ENCODE data around the gene SV2A. TPM values are rescaled to one million over a fixed set of nuclear protein-coding genes. Genes with fewer than 3 reads are reported as not detected.

The SV2A gene
- total and polyA plus RNA-seq, 5 donors from 2014 or later: 0.91 to 3.3 (median 1.6) TPM

GRCh38 chr1:149928401-149928724, 10.7 kb upstream of the SV2A start:
- H3K27me3 Mint-ChIP-seq: peaks cover 5% of the 10 kb centered on the region

GRCh38 chr1:149927563-149928400, 10.1 kb upstream of the SV2A start, which contains the start of gene SF3B4:
SF3B4 (minus strand) TSS chr1:149927803; CDS start chr1:149927759, 44 bp downstream.
- Histone ChIP-seq H3K9me3 (ENCODE audit: control insufficient read depth in 2 of 2, low read length in 2 of 2) (no peaks in the 10 kb centered on the region), H3K36me3 (ENCODE audit: control insufficient read depth, insufficient read depth, low read length) (peaks cover 40% of the 10 kb centered on the region), H3K27ac (ENCODE audit: insufficient read depth, low read length, poor library complexity, severe bottlenecking) (peak within 1 kb of the TSS; percentile 97), H3K4me1 (ENCODE audit: control insufficient read depth, insufficient read depth, low read length, poor library complexity, severe bottlenecking) (peaks cover 29% of the 10 kb centered on the region), H3K4me3 (ENCODE audit: low read depth, low read length) (peak within 1 kb of the TSS; percentile 92), H3K27me3 (ENCODE audit: control insufficient read depth, insufficient read depth, low read length) (no peaks in the 10 kb centered on the region)
- DNase-seq (peak; percentile 93 to 98 (median 95)), ATAC-seq (ENCODE audit: low read depth in 2 of 2) (peak; percentile 97 to 98)
- Mint-ChIP-seq H3K4me3 (peak within 1 kb of the TSS; percentile 95 to 100 (median 96)), H3K27ac (peak within 1 kb of the TSS; percentile 97 to 99 (median 98)), H3K36me3 (peaks cover 35% of the 10 kb centered on the region), H3K4me1 (peaks cover 23 to 49% (median 30%) of the 10 kb centered on the region in 4 donors), H3K9me3 (no peaks in the 10 kb centered on the region), H3K27me3 (peaks cover 5% of the 10 kb centered on the region)

More at GRCh38 chr1:149928401-149928724, 10.7 kb upstream of the SV2A start:
- Histone ChIP-seq H3K4me3 (ENCODE audit: low read depth, low read length) (peak overlapping the region; percentile 92), H3K36me3 (ENCODE audit: control insufficient read depth, insufficient read depth, low read length) (peaks cover 34% of the 10 kb centered on the region), H3K27ac (ENCODE audit: insufficient read depth, low read length, poor library complexity, severe bottlenecking) (peak overlapping the region; percentile 97), H3K27me3 (ENCODE audit: control insufficient read depth, insufficient read depth, low read length) (no peaks in the 10 kb centered on the region), H3K4me1 (ENCODE audit: control insufficient read depth, insufficient read depth, low read length, poor library complexity, severe bottlenecking) (peaks cover 29% of the 10 kb centered on the region), H3K9me3 (ENCODE audit: control insufficient read depth in 2 of 2, low read length in 2 of 2) (no peaks in the 10 kb centered on the region)
- Mint-ChIP-seq H3K36me3 (peaks cover 30% of the 10 kb centered on the region), H3K4me1 (peaks cover 23 to 49% (median 30%) of the 10 kb centered on the region in 4 donors), H3K9me3 (no peaks in the 10 kb centered on the region), H3K27ac (peak overlapping the region; percentile 97 to 99 (median 98)), H3K4me3 (peak overlapping the region; percentile 95 to 100 (median 96))
- DNase-seq (no peak), ATAC-seq (ENCODE audit: low read depth in 2 of 2) (no peak)

- H3K4me3 Mint-ChIP-seq: peak overlapping the region; percentile 95 to 100 (median 96)
- H3K27me3 Mint-ChIP-seq: peaks cover 2% of the 10 kb centered on the region
- Histone ChIP-seq H3K36me3 (ENCODE audit: control insufficient read depth, insufficient read depth, low read length) (peaks cover 44% of the 10 kb centered on the region), H3K27ac (ENCODE audit: insufficient read depth, low read length, poor library complexity, severe bottlenecking) (peak overlapping the region; percentile 97), H3K4me1 (ENCODE audit: control insufficient read depth, insufficient read depth, low read length, poor library complexity, severe bottlenecking) (peaks cover 29% of the 10 kb centered on the region), H3K4me3 (ENCODE audit: low read depth, low read length) (peak overlapping the region; percentile 92), H3K9me3 (ENCODE audit: control insufficient read depth in 2 of 2, low read length in 2 of 2) (no peaks in the 10 kb centered on the region), H3K27me3 (ENCODE audit: control insufficient read depth, insufficient read depth, low read length) (no peaks in the 10 kb centered on the region)
- no peak for DNase-seq
- H3K27ac Mint-ChIP-seq: peak overlapping the region in 2 of 3 donors; percentile 97 to 98
- H3K36me3 Mint-ChIP-seq: peaks cover 39% of the 10 kb centered on the region
- H3K9me3 Mint-ChIP-seq: no peaks in the 10 kb centered on the region
- peaks cover 23 to 49% (median 30%) of the 10 kb centered on the region in 4 donors for H3K4me1 Mint-ChIP-seq
- ATAC-seq (ENCODE audit: low read depth in 2 of 2): no peak
Measured at GRCh38 chr1:149927056-149927562, 9.5 kb upstream of the SV2A start.

- peak overlapping the region; percentile 92 for H3K4me3 ChIP-seq (ENCODE audit: low read depth, low read length)
- H3K27me3 ChIP-seq (ENCODE audit: control insufficient read depth, insufficient read depth, low read length): no peaks in the 10 kb centered on the region
- H3K9me3 ChIP-seq (ENCODE audit: control insufficient read depth in 2 of 2, low read length in 2 of 2): no peaks in the 10 kb centered on the region
- Mint-ChIP-seq H3K36me3 (peaks cover 44% of the 10 kb centered on the region), H3K27ac (peak overlapping the region in 1 of 3 donors; percentile 42), H3K9me3 (no peaks in the 10 kb centered on the region), H3K4me1 (peaks cover 23 to 51% (median 30%) of the 10 kb centered on the region in 4 donors), H3K27me3 (no peaks in the 10 kb centered on the region), H3K4me3 (peak overlapping the region; percentile 43 to 96 (median 92))
- H3K27ac ChIP-seq (ENCODE audit: insufficient read depth, low read length, poor library complexity, severe bottlenecking): no peak overlapping the region
- DNase-seq: no peak
- H3K4me1 ChIP-seq (ENCODE audit: control insufficient read depth, insufficient read depth, low read length, poor library complexity, severe bottlenecking): peaks cover 29% of the 10 kb centered on the region
- ATAC-seq (ENCODE audit: low read depth in 2 of 2): no peak
- peaks cover 44% of the 10 kb centered on the region for H3K36me3 ChIP-seq (ENCODE audit: control insufficient read depth, insufficient read depth, low read length)
Measured at GRCh38 chr1:149926296-149926695, 8.7 kb upstream of the SV2A start.

GRCh38 chr1:149925751-149926150, 8.1 kb upstream of the SV2A start:
- H3K27me3 Mint-ChIP-seq: no peaks in the 10 kb centered on the region
- H3K4me1 ChIP-seq (ENCODE audit: control insufficient read depth, insufficient read depth, low read length, poor library complexity, severe bottlenecking): peaks cover 29% of the 10 kb centered on the region
- peaks cover 23 to 48% (median 30%) of the 10 kb centered on the region in 4 donors for H3K4me1 Mint-ChIP-seq
- peaks cover 44% of the 10 kb centered on the region for H3K36me3 Mint-ChIP-seq
- H3K27me3 ChIP-seq (ENCODE audit: control insufficient read depth, insufficient read depth, low read length): no peaks in the 10 kb centered on the region
- peak overlapping the region; percentile 92 for H3K4me3 ChIP-seq (ENCODE audit: low read depth, low read length)
- ATAC-seq (ENCODE audit: low read depth in 2 of 2) (no peak), DNase-seq (no peak)
- H3K9me3 ChIP-seq (ENCODE audit: control insufficient read depth in 2 of 2, low read length in 2 of 2): no peaks in the 10 kb centered on the region
- H3K27ac ChIP-seq (ENCODE audit: insufficient read depth, low read length, poor library complexity, severe bottlenecking): no peak overlapping the region
- H3K36me3 ChIP-seq (ENCODE audit: control insufficient read depth, insufficient read depth, low read length): peaks cover 44% of the 10 kb centered on the region
- peak overlapping the region in 1 of 3 donors; percentile 42 for H3K27ac Mint-ChIP-seq
- peak overlapping the region; percentile 89 to 96 (median 94) for H3K4me3 Mint-ChIP-seq
- no peaks in the 10 kb centered on the region for H3K9me3 Mint-ChIP-seq

GRCh38 chr1:149925345-149925744, 7.7 kb upstream of the SV2A start:
- H3K27me3 Mint-ChIP-seq: no peaks in the 10 kb centered on the region
- H3K9me3 Mint-ChIP-seq: no peaks in the 10 kb centered on the region
- Histone ChIP-seq H3K4me1 (ENCODE audit: control insufficient read depth, insufficient read depth, low read length, poor library complexity, severe bottlenecking) (peaks cover 29% of the 10 kb centered on the region), H3K9me3 (ENCODE audit: control insufficient read depth in 2 of 2, low read length in 2 of 2) (no peaks in the 10 kb centered on the region), H3K27me3 (ENCODE audit: control insufficient read depth, insufficient read depth, low read length) (no peaks in the 10 kb centered on the region), H3K4me3 (ENCODE audit: low read depth, low read length) (no peak overlapping the region), H3K27ac (ENCODE audit: insufficient read depth, low read length, poor library complexity, severe bottlenecking) (no peak overlapping the region), H3K36me3 (ENCODE audit: control insufficient read depth, insufficient read depth, low read length) (peaks cover 44% of the 10 kb centered on the region)
- H3K27ac Mint-ChIP-seq: no peak overlapping the region
- H3K4me1 Mint-ChIP-seq: peaks cover 23 to 48% (median 30%) of the 10 kb centered on the region in 4 donors
- ATAC-seq (ENCODE audit: low read depth in 2 of 2) (no peak), DNase-seq (no peak)
- H3K36me3 Mint-ChIP-seq: peaks cover 44% of the 10 kb centered on the region
- H3K4me3 Mint-ChIP-seq: peak overlapping the region; percentile 51 to 96 (median 90)

GRCh38 chr1:149923626-149924025, 6.0 kb upstream of the SV2A start:
- H3K27ac Mint-ChIP-seq: no peak overlapping the region

More at GRCh38 chr1:149923626-149924025, 6.0 kb upstream of the SV2A start:
- Mint-ChIP-seq H3K4me3 (peak overlapping the region; percentile 1 to 83 (median 48)), H3K36me3 (peaks cover 44% of the 10 kb centered on the region), H3K4me1 (peaks cover 22 to 44% (median 30%) of the 10 kb centered on the region in 4 donors), H3K27me3 (peaks cover 3% of the 10 kb centered on the region), H3K9me3 (no peaks in the 10 kb centered on the region)
- Histone ChIP-seq H3K27me3 (ENCODE audit: control insufficient read depth, insufficient read depth, low read length) (peaks cover 3% of the 10 kb centered on the region), H3K9me3 (ENCODE audit: control insufficient read depth in 2 of 2, low read length in 2 of 2) (no peaks in the 10 kb centered on the region), H3K36me3 (ENCODE audit: control insufficient read depth, insufficient read depth, low read length) (peaks cover 44% of the 10 kb centered on the region), H3K27ac (ENCODE audit: insufficient read depth, low read length, poor library complexity, severe bottlenecking) (no peak overlapping the region), H3K4me3 (ENCODE audit: low read depth, low read length) (no peak overlapping the region), H3K4me1 (ENCODE audit: control insufficient read depth, insufficient read depth, low read length, poor library complexity, severe bottlenecking) (peaks cover 28% of the 10 kb centered on the region)
- no peak for DNase-seq
- no peak for ATAC-seq (ENCODE audit: low read depth in 2 of 2)
